Uterus (tissue), 2 donors: ENCODE results near the gene TOM1L1.

ENCODE experiments used
- CTCF ChIP-seq, 4 experiments: fragments of 200-600 bp in 2 of 4; fragments of 450-650 bp in 2 of 4; sonication (generic) in 2 of 4; IDR thresholded peaks; one replicate each; pipeline ENCODE4 v1.5.1; 2016 to 2019; ENCODE audit warnings: antibody characterized with exemption in 4 of 4, mild to moderate bottlenecking in 2 of 4, moderate library complexity in 1 of 4
- POLR2A ChIP-seq, 2 donors: fragments of 450-650 bp; IDR thresholded peaks; one replicate each; pipeline ENCODE4 v1.6.1; 2016; ENCODE audit warnings: antibody characterized with exemption in 2 of 2, mild to moderate bottlenecking in 1 of 2, moderate library complexity in 1 of 2

GRCh38 chr17:54899201-54899600, 1.5 kb upstream of the TOM1L1 start:
- TF ChIP-seq CTCF (IDR thresholded peaks at IDR 0.05), result no peak
- no peak for TF ChIP-seq POLR2A (IDR thresholded peaks at IDR 0.05)
